Measurements from ENCODE around the gene UMODL1. TPM values are rescaled to one million over a fixed set of nuclear protein-coding genes. Genes with fewer than 3 reads are reported as not detected.

Gene UMODL1
- total RNA-seq, 1 donor from 2014 or later, result not detected

DNA sequence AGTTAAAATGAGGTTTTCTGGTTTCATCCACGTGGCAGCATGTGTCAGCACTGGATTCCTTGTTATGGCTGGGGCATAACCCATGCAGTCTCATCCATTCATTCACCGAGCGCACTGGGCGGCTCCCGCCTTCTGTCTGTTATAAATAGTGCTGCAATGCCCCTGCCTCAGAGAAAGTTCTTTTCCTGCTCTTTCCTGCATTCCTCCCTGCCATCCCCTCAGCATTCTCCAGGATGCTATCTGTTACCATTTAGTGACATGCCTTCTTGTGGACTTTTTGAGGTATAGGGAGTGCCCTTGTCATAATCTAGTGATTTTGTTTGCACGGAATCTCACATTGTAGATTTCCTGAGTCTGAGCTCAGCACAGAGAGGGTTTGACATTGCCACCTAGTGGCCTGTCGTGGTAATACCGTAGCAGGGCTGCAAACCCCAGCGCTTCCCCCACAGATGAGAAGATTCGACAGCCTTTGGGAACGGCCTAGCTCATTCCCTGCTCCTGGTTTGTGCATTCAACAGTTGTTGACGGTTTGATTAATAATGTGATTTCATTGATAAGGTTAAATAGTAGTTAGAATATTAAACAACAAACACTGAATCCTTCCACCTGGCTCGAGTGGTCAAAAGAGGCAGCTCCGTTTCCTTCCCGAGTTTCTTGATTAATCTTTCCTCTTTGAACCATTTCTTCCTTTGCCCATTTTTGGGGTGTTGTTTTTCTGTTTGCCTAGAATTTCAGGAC lies 46.3 kb downstream of the UMODL1 start:
- Mint-ChIP-seq H3K27me3 (ENCODE audit: unreplicated experiment) (peaks cover 11% of the 10 kb centered on the region), H3K36me3 (ENCODE audit: low read depth, unreplicated experiment) (no peaks in the 10 kb centered on the region), H3K9me3 (ENCODE audit: unreplicated experiment) (no peaks in the 10 kb centered on the region), H3K4me3 (ENCODE audit: unreplicated experiment) (no peak overlapping the region), H3K4me1 (ENCODE audit: unreplicated experiment) (peaks cover 21% of the 10 kb centered on the region), H3K27ac (ENCODE audit: unreplicated experiment) (no peak overlapping the region)
- TF ChIP-seq CTCF (IDR thresholded peaks at IDR 0.05; ENCODE audit: unreplicated experiment), result peak; percentile 94
- peak; percentile 81 for DNase-seq (ENCODE audit: low spot score)

DNA sequence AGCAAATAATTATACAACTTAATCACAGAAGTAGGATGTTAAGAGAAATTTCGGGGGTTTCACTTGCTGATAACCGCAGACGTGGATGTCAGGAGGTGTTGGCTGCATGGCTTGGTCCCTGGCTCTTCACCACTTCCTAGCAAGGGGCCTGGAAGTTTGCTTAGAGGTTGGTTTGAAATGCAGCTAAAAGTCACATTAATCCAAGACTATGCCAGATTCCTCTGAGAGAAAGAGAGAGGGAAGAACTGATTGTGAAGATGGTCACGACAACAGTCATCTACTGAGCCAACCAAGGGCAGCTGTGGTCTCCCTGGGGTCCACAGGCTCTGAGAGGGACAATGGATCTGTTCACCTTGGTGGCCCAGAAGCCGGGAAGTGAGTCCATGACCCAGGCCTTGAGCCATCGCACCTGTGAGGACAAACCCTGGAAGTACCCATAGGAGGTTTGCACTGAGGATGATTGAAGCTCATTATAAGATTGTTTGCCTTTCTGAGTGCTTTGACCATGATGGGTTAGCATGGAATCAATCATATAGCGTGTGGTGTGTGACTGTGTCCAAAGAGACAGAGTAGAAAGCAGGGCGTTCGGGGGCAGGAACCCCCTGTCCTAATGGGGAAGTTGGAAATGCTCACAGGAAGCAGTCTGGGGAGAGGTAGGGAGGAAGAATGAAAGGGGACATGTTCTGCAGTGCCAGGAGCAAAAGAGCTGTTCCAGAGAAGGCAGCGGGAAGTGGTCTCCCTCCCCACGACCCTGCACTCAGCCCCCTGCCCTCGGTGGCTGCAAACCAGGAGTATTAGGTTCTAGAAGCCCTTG lies 47.1 kb downstream of the UMODL1 start:
- H3K36me3 Mint-ChIP-seq (ENCODE audit: low read depth, unreplicated experiment), result no peaks in the 10 kb centered on the region
- H3K9me3 Mint-ChIP-seq (ENCODE audit: unreplicated experiment), result no peaks in the 10 kb centered on the region
- H3K27me3 Mint-ChIP-seq (ENCODE audit: unreplicated experiment), result peaks cover 11% of the 10 kb centered on the region
- no peak overlapping the region for H3K27ac Mint-ChIP-seq (ENCODE audit: unreplicated experiment)
- TF ChIP-seq CTCF (IDR thresholded peaks at IDR 0.05; ENCODE audit: unreplicated experiment), result no peak
- H3K4me1 Mint-ChIP-seq (ENCODE audit: unreplicated experiment), result peaks cover 26% of the 10 kb centered on the region
- no peak for DNase-seq (ENCODE audit: low spot score)
- H3K4me3 Mint-ChIP-seq (ENCODE audit: unreplicated experiment), result no peak overlapping the region

DNA sequence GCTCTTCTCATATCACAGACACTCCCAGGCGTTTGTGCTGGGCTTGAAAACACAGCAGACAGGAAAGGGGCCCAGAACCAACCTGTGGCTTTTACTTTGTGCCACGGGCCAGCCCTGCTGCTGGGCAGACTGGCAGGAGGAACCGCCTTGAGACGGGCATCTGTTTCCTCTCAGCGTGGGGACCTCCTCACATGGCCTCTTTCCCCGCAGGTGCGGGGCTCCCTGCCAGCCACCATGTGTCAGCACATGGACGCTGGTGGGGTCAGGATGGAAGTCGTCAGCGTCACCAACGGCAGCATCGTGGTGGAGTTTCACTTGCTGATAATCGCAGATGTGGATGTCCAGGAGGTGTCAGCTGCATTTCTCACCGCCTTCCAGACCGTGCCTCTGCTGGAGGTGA lies 47.8 kb downstream of the UMODL1 start:
- peaks cover 13% of the 10 kb centered on the region for H3K27me3 Mint-ChIP-seq (ENCODE audit: unreplicated experiment)
- H3K36me3 Mint-ChIP-seq (ENCODE audit: low read depth, unreplicated experiment), result peaks cover 3% of the 10 kb centered on the region
- no peak for DNase-seq (ENCODE audit: low spot score)
- no peak overlapping the region for H3K4me3 Mint-ChIP-seq (ENCODE audit: unreplicated experiment)
- no peak for TF ChIP-seq CTCF (IDR thresholded peaks at IDR 0.05; ENCODE audit: unreplicated experiment)
- H3K27ac Mint-ChIP-seq (ENCODE audit: unreplicated experiment), result no peak overlapping the region
- H3K9me3 Mint-ChIP-seq (ENCODE audit: unreplicated experiment), result no peaks in the 10 kb centered on the region
- peaks cover 31% of the 10 kb centered on the region for H3K4me1 Mint-ChIP-seq (ENCODE audit: unreplicated experiment)

DNA sequence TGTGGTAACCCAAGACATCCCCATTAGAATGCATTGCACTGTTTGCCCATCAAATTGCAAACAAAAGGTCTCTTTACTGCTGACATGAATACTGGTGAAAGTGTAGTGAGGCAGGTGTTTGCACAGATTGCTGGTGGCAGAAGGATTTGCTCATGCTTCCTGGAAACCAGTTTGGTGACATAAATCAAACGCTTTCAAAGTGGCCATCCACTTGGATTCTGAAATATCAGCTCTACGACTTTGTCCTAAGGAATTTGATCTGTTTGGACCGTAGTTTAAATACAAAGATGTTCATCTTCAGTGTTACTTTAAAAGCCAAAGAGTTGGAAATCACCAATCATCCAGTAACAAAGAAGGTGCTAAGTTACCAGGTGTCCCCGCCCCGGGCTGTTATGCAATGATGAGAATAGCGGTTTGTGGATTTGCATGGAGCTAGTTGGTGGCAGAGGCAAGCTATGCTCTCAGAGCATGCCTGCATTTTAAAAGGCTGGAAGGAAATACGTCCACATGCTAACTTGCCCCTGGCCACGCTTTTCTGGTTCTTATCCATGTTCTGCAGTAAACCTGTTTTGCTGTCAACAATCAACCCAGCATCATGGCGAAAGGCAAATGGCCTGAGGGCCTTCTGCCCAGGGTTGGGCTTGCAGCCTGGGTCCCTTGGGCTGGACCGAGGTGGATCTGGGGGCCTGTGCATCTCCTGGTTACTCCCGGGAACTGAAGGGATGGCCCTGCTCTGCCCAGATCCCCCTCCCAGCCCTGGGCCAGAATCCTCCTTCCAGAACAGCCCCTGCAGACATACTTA lies 49.2 kb downstream of the UMODL1 start:
- Mint-ChIP-seq H3K27me3 (ENCODE audit: unreplicated experiment) (peaks cover 12% of the 10 kb centered on the region), H3K4me1 (ENCODE audit: unreplicated experiment) (peaks cover 31% of the 10 kb centered on the region), H3K27ac (ENCODE audit: unreplicated experiment) (no peak overlapping the region), H3K9me3 (ENCODE audit: unreplicated experiment) (no peaks in the 10 kb centered on the region), H3K36me3 (ENCODE audit: low read depth, unreplicated experiment) (peaks cover 3% of the 10 kb centered on the region), H3K4me3 (ENCODE audit: unreplicated experiment) (no peak overlapping the region)
- DNase-seq (ENCODE audit: low spot score), result no peak
- no peak for TF ChIP-seq CTCF (IDR thresholded peaks at IDR 0.05; ENCODE audit: unreplicated experiment)

Measured in endothelial cell (in vitro differentiated cells).